Thyroid gland (tissue), 4 donors: Measurements from ENCODE around the gene MAD1L1.

Source experiments
- POLR2A ChIP-seq, 2 donors: fragments of 450-650 bp; IDR thresholded peaks; one replicate each; pipeline ENCODE4 v1.6.1; 2017; ENCODE audit warnings: antibody characterized with exemption in 2 of 2, mild to moderate bottlenecking in 2 of 2, moderate library complexity in 1 of 2
- TF ChIP-seq, protein P1 (sequence below), 6 experiments: fragments of 200-600 bp in 3 of 6; fragments of 450-650 bp in 3 of 6; sonication (generic) in 3 of 6; IDR thresholded peaks; one replicate each; pipeline ENCODE4 v1.5.1; 2016 to 2019; ENCODE audit warnings: antibody characterized with exemption in 6 of 6, mild to moderate bottlenecking in 2 of 6, inconsistent platforms in 1 of 6, moderate library complexity in 1 of 6

GRCh38 chr7:2032030-2032875 is 200.5 kb downstream of the MAD1L1 start:
- TF ChIP-seq POLR2A (IDR thresholded peaks at IDR 0.05): no peak
- TF ChIP-seq, protein P1, sequence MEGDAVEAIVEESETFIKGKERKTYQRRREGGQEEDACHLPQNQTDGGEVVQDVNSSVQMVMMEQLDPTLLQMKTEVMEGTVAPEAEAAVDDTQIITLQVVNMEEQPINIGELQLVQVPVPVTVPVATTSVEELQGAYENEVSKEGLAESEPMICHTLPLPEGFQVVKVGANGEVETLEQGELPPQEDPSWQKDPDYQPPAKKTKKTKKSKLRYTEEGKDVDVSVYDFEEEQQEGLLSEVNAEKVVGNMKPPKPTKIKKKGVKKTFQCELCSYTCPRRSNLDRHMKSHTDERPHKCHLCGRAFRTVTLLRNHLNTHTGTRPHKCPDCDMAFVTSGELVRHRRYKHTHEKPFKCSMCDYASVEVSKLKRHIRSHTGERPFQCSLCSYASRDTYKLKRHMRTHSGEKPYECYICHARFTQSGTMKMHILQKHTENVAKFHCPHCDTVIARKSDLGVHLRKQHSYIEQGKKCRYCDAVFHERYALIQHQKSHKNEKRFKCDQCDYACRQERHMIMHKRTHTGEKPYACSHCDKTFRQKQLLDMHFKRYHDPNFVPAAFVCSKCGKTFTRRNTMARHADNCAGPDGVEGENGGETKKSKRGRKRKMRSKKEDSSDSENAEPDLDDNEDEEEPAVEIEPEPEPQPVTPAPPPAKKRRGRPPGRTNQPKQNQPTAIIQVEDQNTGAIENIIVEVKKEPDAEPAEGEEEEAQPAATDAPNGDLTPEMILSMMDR (IDR thresholded peaks at IDR 0.05): no peak
